NCI-H446 (cell line): ENCODE data around the gene AMMECR1.
"Not testable (repeated sequence)": the region's sequence is repeated elsewhere in the genome, so short reads cannot be mapped to it uniquely, and the experiment has no call there.

Source experiments
- DNase-seq, 2 experiments: peaks; one replicate each; lab custom pipeline; 2025; lab: John Stamatoyannopoulos, UW

The AMMECR1 gene

DNA sequence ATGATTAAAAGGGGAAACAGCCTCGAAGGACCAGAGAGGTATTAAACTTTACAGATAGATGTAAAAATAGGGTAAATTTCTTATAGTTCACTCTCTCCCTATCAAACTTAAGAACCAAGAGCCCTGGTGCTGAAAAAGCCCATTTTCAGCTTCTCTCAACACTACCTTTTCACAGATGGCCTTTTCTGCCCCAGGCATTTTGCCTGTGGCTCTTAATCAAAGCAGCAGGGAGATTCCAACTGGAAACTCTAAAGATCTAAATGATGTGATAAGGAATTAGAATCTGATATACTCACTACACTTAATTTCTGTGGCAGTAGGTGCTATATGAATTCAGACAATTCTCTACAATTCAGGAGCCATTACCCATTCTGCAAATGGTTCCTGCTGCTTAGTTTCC, 60.0 kb downstream of the AMMECR1 start:
- no peak for DNase-seq

DNA sequence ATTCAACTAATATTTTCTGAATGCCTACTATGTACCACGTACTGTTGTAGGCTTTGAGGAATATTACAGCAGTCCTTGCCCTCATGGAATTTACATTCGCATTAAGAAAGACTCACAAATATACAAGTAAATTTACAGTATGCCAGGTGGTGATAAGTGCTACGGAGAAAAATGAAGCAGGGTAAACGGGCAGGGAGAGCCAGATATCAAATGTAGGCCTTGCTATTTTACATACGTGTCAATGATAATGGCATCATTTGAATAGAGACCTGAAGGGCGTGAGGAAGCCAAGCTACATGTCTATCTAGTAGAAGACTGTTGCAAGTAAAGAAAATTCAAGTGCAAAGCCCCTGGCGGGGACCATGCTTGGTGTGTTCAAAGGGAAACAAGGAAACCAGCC, 65.2 kb downstream of the AMMECR1 start:
- DNase-seq = no peak

DNA sequence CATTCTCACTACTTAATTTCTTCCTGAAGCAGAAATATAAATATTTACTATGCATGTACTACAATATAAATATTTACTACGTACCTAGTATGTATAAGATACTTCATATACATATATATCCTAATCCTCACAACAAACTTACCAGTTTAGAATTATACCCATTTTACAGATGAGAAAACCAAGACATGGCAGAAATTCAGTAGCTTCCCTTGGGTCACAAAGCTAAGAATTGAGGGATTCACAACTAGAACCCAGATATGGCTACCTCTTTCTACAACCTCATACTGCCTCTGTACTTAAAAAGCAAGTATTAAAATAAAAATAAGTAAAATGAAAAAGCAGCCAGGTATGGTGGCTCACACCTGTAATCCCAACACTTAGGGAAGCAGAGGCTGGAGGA, 65.9 kb downstream of the AMMECR1 start:
- DNase-seq = no peak

DNA sequence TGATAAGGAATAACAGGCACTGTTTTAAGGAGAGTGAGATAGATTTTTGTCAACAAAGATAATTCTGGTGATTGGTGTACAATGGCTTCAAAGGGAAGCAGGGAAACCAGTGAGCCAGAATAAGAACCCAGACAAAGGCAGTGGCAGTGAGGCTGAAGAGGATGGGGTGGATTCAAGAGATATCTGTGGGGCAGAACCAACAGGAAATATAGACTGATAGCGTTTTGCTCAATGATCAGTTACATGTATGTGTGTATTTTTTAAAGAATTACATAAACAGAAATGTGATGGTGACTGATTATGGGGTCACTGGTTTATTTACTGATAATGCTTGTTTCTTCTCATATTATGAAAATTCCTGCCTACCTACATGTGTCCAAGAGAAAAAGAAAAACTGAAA, 66.4 kb downstream of the AMMECR1 start:
- no peak for DNase-seq

DNA sequence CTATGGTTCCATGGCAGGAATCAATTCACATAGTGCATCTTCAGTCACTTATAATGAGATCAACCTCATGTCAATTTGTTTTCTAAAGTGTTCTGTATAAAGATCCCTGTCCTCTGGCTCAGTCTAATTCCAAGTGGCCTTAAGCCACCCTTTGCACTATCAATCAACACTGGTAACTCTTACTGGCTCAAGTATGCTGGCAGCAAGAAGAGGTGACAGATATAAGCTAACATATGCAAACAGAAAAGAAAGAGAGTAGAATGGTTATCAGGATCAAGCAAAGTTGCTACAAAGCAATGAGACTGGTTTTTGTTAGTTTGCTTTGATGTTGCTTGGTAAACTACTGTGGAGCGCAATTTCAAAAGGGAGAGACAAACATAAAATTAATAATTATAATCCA, 67.0 kb downstream of the AMMECR1 start:
- no peak for DNase-seq

DNA sequence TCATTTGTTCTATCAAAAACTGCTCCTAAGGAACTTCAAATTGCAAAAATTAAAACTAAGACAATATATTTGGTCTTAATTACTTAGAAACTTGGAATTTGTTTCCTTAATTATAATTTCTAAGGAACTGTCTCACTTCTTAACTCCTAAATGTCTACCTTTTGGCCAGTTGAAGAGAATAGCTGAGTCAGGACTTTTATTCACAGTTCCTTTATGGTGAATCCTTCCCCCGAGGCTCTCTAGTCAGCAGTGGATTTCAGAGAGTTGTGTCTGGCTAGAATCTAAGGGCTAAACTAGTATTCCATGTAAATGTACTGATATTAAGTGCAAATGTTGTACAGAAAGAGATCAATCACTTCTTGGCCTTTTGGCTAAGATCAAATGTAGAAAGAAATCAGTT, 69.3 kb downstream of the AMMECR1 start:
- no peak for DNase-seq

DNA sequence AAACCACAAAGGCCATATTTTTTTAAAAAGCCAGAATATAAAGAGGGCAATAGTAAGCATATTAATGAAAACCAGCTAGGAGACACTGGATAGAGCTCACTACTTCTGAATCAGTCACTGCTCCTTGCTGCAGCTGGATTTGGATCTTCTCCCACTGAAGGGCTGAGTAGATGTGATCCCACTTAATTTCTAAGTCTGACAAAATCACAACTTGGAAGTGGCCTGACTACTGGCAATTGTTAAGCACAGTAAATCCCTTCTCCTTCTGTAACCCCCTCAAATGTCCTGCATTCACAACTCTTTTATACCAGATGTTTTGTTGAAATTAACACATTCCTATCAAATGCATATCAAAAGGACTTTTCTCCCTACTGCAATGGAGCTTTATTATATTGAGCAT, 72.9 kb downstream of the AMMECR1 start:
- no peak for DNase-seq

DNA sequence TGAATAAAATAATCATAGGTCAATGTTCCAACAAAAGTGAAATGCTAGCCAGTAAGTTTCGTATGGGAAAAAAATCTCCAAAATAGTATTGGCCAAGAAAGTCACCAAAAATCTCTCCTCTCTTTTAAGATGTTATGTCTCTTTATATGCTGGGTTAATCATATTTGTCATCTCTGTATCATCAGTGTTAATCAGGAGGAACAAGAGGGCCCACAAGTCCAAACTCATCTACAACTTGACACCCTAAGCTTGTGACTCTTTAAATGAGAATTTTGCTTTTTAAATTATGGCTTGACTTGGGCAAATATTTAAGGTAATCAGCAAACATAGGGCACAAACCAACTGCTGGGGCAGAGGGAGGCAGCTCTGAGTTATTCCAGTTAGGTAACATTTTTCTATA, 75.5 kb downstream of the AMMECR1 start:
- no peak for DNase-seq

DNA sequence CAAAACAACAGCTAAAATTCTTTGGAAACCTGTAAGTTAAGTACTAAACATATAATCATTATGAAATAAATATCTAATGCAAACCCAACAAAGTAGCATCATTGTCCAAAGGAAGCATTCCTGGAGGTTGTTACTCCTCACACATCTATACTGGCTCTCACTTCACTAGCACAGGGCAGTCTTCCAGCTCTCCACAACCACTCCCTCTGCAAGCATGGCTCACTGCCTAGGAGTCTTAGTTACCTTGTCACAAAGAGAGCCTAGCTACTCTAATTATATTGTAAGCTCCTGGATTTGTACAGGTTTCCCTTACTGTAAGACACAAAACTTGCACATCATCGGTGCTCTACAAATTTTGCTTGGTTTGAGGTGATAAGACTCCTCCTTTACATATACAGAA, 76.1 kb downstream of the AMMECR1 start:
- peak; percentile 3 to 37 for DNase-seq

DNA sequence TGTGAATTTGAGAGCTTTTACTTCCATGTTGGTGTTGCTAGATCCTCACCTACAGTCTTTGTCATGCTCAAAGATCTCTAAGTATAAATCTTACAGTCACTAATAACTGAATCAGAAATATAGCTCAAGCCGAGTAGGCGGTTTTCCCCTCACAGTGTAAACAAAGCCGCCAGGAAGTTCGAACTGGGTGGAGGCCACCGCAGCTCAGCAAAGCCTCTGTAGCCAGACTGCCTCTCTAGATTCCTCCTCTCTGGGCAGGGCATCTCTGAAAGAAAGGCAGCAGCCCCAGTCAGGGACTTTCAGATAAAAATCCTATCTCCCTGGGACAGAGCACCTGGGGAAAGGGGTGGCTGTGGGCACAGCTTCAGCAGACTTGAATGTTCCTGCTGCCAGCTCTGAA, 79.6 kb downstream of the AMMECR1 start:
- not testable (repeated sequence) for DNase-seq

DNA sequence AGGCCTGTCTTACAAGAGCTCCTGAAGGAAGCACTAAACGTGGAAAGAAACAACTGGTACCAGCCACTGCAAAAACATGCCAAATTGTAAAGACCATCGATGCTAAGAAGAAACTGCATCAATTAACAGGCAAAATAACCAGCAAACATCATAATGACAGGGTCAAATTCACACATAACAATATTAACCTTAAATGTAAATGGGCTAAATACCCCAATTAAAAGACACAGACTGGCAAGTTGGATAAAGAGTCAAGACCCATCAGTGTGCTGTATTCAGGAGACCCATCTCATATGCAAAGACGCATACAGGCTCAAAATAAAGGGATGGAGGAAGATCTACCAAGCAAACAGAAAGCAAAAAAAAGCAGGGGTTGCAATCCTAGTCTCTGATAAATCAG, 86.4 kb downstream of the AMMECR1 start:
- not testable (repeated sequence) for DNase-seq

DNA sequence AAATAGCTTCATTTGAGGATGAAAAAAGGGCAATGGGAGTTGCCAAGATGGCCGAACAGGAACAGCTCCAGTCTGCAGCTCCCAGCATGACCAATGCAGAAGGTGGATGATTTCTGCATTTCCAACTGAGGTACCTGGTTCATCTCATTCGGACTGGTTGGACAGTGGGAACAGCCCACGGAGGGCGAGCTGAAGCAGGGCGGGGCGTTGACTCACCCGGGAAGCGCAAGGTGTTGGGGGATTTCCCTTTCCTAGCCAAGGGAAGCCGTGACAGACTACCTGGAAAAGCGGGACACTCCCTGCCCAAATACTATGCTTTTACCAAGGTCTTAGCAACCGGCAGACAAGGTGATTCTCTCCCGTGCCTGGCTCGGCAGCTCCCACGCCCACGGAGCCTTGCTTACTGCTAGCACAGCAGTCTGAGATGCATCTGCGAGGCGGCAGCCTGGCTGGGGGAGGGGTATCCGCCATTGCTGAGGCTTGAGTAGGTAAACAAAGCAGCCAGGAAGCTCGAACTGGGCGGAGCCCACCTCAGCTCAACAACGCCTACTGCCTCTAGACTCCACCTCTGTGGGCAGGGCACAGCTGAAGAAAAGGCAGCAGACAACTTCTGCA, 88.3 kb downstream of the AMMECR1 start:
- DNase-seq = not testable (repeated sequence)

DNA sequence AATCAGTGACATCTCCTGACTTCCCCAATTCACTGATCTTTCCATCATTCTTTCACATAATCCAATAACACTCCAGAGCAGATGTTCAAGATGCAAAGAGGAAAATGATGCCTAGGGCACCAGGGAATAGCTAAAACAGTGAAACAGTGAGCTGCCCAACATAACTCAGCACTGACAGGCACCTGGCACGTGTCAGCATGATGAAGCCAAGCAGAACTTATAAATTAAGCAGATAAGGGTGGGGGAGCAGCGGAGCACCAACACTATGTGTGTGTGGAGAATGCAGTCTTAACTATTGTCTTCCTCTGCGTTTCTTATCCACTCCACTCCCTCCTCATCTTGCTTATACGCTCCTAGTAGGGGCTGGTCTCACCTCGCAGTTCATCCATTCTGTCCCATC, 89.4 kb downstream of the AMMECR1 start:
- no peak for DNase-seq

DNA sequence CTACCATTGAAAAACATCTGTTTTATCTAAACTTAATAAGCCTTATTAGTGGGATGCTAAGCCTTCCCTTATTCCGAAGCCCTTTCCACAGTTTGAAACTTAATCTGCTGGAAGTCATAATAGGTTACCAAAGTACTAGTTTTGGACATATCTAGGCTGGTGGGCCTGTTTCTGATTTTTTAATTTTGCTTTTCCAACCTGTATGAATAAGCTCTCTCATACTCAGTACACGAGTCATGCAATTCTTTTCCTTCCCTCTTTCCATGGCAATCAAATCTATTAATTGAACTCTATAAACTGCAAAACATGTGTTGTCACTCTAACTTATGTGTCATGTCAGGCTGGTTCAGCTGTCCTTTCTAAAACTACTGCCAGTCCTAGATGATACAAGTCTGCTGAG, 91.0 kb downstream of the AMMECR1 start:
- no peak for DNase-seq

DNA sequence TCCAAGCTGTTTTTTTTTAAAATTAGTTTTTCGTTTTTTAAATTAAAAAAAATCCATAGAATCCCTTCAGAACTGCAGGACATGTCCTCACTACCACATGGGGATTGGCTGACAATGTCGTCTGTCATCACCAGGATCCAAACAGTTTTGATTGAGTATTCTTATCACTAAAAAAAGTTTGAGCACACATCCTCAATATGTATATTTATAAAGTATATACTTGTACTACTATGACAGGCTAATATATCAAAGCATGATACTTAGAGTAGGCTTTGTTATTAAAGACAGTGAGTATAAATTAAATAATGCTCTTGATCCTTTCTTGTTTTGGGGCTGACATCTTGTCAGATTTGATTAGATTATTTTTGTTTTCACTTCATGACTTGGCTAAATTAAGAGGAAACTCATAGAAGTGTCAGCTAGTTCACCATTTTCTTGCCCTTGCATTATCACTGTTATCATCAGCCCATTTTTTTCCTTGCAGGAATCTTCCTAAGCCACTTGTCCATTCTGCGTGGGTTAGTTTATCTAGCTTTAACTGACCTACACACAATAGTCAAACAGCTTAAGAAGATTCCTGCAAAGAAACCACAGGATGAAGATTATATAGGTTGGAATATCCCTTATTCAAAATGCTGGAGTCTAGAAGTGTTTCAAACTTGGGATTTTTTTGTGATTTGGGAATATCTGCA, 92.8 kb downstream of the AMMECR1 start:
- DNase-seq = no peak

DNA sequence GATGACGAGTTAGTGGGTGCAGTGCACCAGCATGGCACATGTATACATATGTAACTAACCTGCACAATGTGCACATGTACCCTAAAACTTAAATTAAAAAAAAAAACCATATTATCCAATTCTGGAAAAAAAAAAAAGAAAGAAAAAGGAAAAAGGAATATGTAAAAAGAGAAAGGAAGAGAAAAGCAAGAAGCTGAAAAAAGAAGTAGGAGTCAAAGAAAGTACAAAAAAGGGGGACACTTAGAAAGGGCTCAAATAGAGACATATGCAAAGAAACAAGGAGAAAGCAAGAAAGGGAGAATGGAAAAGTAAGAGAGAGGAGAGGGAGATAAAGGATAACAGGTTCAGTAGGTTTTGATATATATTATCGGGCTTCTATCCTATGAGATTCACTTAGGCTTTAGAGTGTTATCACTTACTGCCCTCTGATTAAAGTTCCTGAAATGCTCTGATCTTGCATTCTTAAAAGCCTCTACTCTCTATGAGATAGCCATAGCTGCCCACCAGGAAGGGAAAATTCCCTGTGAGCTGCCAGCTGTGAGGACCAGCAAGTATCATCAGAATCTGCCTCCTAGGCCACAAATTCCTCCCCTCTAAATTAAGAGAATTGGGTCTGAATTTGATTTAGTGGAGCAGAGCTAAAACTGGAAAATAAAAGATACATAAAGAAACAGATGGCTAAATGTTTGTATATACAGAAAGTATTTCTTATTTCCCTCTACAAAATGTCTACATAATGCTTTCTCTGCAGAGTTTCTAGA, 95.2 kb downstream of the AMMECR1 start:
- DNase-seq = no peak

DNA sequence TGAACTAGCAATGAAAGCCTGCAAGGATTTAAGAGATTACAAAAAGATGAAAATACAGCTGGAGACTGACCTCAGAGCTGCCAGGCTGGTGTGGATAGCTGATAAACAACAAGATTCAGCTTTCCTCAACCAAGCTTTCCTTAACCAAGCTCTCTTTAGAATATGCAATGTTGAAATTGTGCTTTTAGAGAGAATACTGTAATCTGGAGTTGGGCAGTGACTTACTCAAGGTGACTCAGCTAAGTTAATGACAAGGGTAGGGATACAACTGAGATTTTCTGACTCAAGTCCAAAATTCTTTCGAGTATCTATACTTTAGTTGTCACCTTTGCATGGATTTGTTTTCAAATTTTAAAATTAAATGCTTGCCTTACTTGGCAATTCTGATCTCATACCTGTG, 98.0 kb downstream of the AMMECR1 start:
- DNase-seq = no peak

DNA sequence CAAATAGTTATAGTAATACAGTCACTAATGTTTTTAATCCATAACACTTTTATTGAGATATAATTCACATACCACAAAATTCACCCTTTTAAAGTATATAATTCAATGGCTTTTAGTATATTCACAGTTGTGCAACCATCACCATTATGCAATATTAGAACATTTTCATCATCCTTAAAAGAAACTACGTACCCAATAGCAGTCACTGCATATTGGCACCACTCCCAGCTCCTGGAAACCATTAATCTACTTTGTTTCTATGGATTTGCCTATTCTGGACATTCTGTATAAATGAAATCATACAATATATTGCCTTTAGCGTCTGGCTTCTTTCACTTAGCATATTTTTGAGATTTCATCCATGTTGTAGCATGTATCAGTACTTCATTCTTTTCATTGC, 99.3 kb downstream of the AMMECR1 start:
- no peak for DNase-seq

DNA sequence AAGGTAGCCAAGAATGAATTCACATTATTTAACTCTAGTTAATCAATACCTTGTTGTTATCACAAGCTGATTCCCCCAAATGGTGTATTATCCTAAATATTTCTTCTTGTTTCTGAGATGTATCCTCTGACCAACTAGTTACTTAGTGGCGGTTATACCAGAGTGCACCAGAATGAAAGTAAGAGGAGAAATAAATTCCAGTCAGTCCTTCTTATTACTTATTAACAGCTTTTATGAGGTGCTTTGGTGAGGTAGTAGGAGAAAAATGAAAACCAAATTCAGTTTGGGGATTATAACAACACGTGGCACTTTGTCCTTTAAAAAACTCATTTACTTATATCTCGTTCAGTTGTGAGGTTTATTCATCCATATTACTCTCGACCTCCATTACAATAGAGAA, 101.9 kb downstream of the AMMECR1 start:
- DNase-seq = no peak

DNA sequence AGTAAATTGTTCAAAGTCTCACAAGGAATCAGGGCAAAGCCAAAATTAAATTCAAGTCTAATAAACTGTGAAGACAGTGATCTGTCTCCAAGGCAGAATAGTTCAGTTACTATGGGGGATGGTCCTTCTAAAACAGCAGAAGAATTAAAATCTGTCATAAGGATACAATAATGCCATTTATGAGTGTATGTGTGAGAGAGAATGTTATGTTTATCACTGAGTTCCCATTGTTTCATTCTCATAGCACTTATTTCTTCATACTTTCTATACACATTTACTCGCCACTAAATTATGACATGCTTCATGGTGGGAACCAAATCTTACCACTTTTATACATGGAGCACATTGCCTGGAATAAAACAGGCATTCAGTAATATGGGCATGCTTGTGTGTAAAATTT, 102.5 kb downstream of the AMMECR1 start:
- no peak for DNase-seq

DNA sequence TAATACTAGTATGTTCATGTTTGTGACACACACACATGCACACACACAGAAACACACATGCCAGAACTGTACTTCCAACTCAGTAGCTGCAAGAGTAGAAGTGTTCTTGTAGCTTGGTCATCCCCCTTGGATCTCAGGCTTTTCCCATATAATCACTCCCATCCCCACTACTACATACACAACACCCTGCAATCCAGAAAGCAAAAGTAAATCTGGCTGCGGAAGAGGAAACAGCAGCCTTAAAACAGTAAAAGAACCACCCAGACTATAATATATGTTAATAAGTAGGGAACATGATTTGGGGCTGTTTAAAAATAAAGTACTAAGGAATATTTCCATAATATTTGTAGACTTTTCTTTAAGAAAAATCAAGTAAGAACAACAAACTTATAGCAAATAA, 103.2 kb downstream of the AMMECR1 start:
- DNase-seq = no peak

DNA sequence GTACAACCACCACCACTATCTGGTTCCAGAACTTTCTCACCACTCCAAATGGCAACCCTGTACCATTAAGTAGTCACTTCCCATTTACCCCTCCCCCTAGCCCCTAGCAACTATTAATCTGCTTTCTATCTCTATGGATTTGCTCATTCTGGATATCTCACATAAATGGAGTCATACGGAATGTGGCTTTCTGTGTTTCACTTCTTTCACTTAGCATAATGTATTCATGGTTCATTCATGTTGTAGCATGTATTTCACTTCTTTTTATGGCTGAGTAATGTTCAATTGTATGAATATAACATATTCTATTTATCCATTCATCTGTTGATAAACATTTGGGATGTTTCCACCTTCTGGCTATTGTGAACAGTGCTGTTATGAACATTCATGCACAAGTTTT, 104.7 kb downstream of the AMMECR1 start:
- DNase-seq = no peak

DNA sequence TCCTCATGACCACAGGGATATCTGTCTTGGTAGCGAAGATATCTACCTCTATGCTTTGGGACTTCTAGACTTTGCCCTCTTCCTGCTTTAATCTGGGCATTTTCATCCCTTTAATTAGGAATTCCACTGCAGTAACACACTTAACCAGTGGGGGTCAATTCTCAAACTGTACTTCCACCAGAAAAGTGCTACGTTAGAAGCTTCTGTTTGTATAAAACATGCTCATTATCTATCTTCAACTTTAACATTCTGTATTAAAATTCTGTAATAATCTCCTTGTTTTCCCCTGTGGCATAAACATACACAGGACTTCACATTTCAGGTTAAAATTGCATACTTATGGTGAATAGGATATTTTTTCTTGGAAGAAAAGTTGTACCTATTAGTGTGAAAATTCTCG, 105.6 kb downstream of the AMMECR1 start:
- DNase-seq = no peak
